GM21723 (cell line): ENCODE results near the gene RC3H1.
"Not testable (repeated sequence)": the region's sequence is repeated elsewhere in the genome, so short reads cannot be mapped to it uniquely, and the experiment has no call there.

Experiments
- ATAC-seq: cut with Tn5 transposase; IDR thresholded peaks from one replicate; pipeline ENCODE4 v1.9.1; 2021; ENCODE audit warnings: mild to moderate bottlenecking, moderate library complexity; ENCODE audit not compliant: unreplicated experiment

Gene RC3H1

GRCh38 chr1:174031099-174031498 is 8.9 kb upstream of the RC3H1 start:
- ATAC-seq, result no peak

GRCh38 chr1:174028495-174028894 is 6.3 kb upstream of the RC3H1 start:
- no peak for ATAC-seq

GRCh38 chr1:174023440-174023839 is 1.3 kb upstream of the RC3H1 start:
- ATAC-seq, result no peak

DNA sequence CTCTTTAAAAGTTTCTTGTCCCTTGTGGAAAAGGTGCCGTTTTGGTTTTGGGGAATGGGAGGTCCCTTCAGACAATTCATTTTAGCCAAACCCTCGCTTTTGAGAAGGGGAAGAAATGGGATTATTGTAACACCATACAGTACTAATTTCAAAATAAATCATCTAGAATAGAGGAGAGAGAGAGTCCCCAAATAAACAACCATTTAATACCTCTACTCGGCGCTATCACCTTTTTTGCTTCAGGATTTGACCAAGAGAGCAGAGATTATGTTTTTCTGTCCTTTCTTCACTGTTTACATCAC is 770 bp upstream of the RC3H1 start:
- ATAC-seq, result no peak

- ATAC-seq, result peak; percentile 32
Measured at GRCh38 chr1:174021591-174022079, 522 bp downstream of the RC3H1 start.

DNA sequence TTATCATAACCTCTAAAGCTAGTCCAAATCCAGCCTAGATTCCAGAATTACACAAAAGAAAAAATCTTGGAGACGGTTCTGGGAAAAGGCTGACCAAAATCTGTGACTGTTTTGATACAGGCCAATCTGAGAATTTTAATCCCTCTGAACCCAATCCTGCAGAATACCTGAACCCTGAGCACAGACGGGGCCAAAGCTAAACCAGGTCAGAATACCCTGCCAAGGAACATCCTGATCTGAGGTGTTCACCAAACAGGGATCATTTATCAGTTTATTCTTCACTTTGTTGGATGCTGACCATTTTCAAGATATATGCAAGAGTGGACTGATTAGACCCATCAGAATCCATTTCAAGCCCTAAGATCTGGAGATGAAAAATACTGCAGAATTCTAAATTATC is 3.6 kb downstream of the RC3H1 start:
- ATAC-seq, result no peak

- ATAC-seq, result no peak
Measured at GRCh38 chr1:174017231-174017970, 4.8 kb downstream of the RC3H1 start.

DNA sequence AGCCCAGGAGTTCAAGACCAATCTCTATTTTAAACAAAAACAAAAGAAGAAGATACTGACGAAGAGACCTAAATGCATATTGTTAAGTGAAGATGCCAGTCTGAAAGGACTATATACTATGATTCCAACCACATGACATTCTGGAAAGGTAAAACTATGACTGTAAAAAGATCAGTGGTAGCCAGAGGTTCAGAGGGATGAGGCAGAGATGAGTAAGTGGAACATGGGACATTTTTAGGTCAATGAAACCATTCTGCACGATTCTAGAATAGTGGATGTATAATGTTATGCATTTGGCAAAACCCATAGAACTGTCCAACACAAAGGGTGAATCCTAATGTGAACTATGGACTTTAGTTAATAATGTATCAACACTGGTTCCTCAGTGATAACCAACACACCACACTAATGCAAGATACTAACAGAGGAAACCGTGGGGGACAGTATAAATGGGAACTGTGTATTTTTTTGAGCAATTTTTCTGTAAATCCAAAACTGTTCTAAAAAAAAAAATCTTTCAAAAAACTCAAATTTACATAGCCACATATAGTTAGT is 8.2 kb downstream of the RC3H1 start:
- ATAC-seq, result no peak

DNA sequence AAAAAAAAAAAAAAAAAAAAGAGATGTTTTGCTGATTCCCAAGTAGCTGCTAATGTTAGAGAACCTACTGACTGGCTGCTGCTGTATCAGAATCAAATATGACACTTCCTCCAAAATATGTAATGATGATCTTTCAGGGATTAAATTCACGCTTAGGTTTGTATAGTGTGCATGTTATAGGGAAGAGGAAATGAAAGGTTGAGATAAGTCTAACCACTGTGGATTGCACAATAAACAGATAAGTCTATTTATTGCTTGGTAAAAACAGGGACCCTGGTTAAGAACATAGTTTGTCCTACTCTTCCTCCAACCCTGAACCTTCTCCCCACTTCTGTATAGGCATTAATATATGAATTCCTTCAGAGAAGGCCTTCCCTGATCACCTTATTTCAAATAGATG is 13.2 kb downstream of the RC3H1 start:
- ATAC-seq, result no peak

GRCh38 chr1:174008269-174008668 is 13.9 kb downstream of the RC3H1 start:
- no peak for ATAC-seq

DNA sequence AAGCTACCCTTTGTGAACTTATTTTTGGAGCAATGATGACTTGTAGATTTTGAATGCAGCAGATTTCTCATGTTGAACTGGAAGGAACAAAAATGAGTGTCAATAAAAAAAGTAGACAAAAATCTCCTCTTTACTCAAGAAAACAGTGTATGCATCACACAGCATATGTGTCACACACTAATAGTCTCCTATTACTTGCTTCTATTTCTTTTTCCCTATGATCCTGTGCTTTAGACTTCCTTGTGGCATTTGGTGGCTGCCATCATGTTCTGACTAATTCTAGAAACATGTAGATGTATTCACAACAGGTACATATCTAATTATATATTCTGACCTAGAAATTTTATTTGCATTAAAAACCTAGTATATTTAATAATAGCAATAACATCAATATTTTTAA is 14.3 kb downstream of the RC3H1 start:
- ATAC-seq, result no peak

DNA sequence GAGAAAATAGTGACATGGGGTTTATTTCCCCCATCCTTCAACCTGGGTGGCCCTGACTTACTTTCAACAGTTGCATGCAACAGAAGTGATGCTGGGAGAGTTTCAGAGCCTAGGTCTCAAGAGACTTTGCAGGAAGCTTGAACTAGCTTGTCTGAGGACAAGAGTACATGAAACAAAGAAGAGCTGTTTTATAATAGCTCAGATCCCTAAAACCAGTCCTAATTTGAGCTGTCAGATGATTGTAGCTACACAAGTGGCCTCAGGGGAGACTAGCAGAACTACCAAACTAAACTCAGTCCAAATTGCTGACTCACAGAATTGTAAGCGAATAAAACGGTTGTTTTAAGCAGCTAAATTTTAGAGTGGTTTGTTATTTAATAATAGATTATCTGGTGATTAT is 17.1 kb downstream of the RC3H1 start:
- ATAC-seq, result peak; percentile 91

GRCh38 chr1:174003867-174004266 is 18.3 kb downstream of the RC3H1 start:
- no peak for ATAC-seq

GRCh38 chr1:174001573-174001972 is 20.6 kb downstream of the RC3H1 start:
- no peak for ATAC-seq

DNA sequence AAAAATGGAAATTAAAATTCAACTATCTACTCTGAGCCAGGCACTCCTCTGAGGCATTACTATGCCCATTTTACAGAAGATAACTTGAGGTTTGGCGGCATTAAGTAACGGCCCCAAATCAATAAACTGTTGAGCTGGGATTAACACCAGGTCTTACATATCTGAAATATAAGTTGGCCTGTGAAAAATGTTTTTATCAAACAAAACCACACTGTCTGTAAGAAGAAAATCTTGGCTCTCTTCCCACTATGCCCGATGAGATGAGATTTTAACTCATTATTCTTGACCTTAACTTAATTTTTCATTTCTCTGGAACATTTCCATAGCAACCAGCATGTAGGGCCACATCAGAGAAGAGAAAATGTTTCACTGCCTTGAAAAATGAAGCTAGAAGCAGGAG is 21.8 kb downstream of the RC3H1 start:
- no peak for ATAC-seq

- no peak for ATAC-seq
Measured at GRCh38 chr1:173997791-173998190, 24.4 kb downstream of the RC3H1 start.

GRCh38 chr1:173996995-173997394 is 25.2 kb downstream of the RC3H1 start:
- no peak for ATAC-seq

- ATAC-seq, result no peak
Measured at GRCh38 chr1:173995475-173995874, 26.7 kb downstream of the RC3H1 start.

GRCh38 chr1:173993948-173994347 is 28.2 kb downstream of the RC3H1 start:
- not testable (repeated sequence) for ATAC-seq

DNA sequence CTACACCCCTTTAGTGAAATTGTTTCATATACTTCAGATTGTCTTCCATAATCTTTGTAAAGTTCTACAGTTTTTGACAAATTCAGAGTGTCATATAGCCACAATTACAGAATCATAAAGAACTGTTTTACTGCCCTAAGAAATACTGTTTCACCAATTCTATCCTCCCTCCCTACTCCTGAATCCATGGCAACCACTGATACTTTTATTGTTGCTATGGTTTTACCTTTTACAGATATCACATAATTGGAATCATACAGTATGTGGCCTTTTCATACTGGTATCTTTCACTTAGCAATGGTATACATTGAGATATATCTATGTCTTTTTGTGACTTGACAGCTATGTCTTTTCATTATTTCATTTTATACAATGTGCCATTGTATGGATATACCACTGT is 34.1 kb downstream of the RC3H1 start:
- no peak for ATAC-seq

DNA sequence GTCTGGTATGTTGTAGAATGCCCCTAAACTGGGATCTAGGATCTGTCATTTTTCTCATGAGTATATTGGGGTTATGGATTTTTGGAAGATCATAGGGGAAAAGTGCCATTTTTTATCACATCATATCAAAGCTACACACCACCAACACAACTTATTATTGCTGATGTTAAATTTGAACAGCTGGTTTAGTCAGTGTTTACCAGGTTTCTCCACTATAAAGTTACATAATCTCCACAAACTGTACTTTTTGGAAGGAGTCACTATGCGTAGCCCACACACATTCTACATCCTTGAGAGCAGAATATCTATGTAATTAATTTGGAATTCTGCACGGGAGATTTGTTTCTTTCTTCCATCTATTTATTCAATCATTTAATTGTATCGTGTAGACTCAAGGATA is 35.2 kb downstream of the RC3H1 start:
- ATAC-seq, result no peak

- no peak for ATAC-seq
Measured at GRCh38 chr1:173970252-173970651, 51.9 kb downstream of the RC3H1 start.

DNA sequence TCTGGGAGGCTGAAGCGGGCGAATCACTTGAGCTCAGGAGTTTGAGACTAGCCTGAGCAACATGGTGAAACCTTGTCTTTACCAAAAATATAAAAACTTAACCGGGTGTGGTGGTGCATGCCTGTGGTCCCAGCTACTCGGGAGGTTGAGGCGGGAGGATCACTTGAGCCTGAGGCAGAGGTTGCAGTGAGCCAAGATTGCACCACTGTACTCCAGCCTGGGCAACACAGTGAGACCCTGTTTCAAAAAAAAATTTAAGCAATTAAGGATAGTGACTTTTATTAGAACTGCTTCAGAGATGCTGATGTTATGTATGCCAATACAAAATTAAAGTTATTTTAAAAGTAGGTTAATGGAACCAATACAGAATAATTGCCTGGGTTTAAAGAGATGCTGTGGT is 56.3 kb downstream of the RC3H1 start:
- ATAC-seq, result not testable (repeated sequence)
